PC-3 (cell line): ENCODE measurements around the gene KCNE1. TPM values are rescaled to one million over a fixed set of nuclear protein-coding genes. Genes with fewer than 3 reads are reported as not detected.
"Not testable (repeated sequence)": the region's sequence is repeated elsewhere in the genome, so short reads cannot be mapped to it uniquely, and the experiment has no call there.

Experiments
- ATAC-seq: fragments of 200-7000 bp; cut with Tn5 transposase; 2 replicates; pipeline ENCODE4 v1.9.1; 2020; ENCODE audit warnings: mild to moderate bottlenecking, moderate library complexity
- BruUV-seq: library from RNA; stranded (reverse); fragments of 400-500 nt; replicated peaks from 2 replicates; lab custom pipeline; 2021; lab: Mats Ljungman, UMichigan
- CTCF ChIA-PET: fragments of 300-600 bp; sonication (Branson Sonifier 250); formaldehyde crosslinking; loops from one replicate; lab custom pipeline; 2022; ENCODE audit warnings: antibody characterized with exemption; lab: Charles Lee
- POLR2A ChIA-PET: fragments of 300-600 bp; sonication (Branson Sonifier 250); formaldehyde crosslinking; loops from one replicate; lab custom pipeline; 2022; ENCODE audit warnings: antibody characterized with exemption; ENCODE audit not compliant: unreplicated experiment; lab: Charles Lee
- DNase-seq: peaks from one replicate; pipeline ENCODE4 v3.0.0-alpha.2; 2015
- H2AFZ ChIP-seq: fragments of 300-600 bp; sonication (generic); 2 replicates; pipeline ENCODE4 v1.6.0; 2016; ENCODE audit warnings: antibody characterized with exemption, low read length
- H3F3A ChIP-seq: fragments of 300-600 bp; sonication (generic); one replicate; pipeline ENCODE4 v1.6.0; 2017; ENCODE audit warnings: antibody characterized with exemption, low read length, control low read depth, mild to moderate bottlenecking; ENCODE audit not compliant: unreplicated experiment
- H3K27ac ChIP-seq: fragments of 300-600 bp; sonication (generic); 2 replicates; pipeline ENCODE4 v1.5.1; 2016; ENCODE audit warnings: mild to moderate bottlenecking, low read length
- H3K27me3 ChIP-seq: fragments of 300-600 bp; sonication (generic); 2 replicates; pipeline ENCODE4 v1.6.1; 2016; ENCODE audit warnings: low read length, mixed read lengths
- H3K36me3 ChIP-seq: fragments of 300-600 bp; sonication (generic); 2 replicates; pipeline ENCODE4 v1.6.1; 2016; ENCODE audit warnings: low read depth, mixed run types, low read length, mixed read lengths
- H3K4me1 ChIP-seq: fragments of 300-600 bp; sonication (generic); 2 replicates; pipeline ENCODE4 v1.5.1; 2016; ENCODE audit warnings: low read length; ENCODE audit not compliant: insufficient read depth
- H3K4me2 ChIP-seq: fragments of 300-600 bp; sonication (generic); 2 replicates; pipeline ENCODE4 v1.6.0; 2016; ENCODE audit warnings: low read length
- H3K4me3 ChIP-seq: fragments of 300-600 bp; sonication (generic); 2 replicates; pipeline ENCODE4 v1.5.1; 2016; ENCODE audit warnings: mild to moderate bottlenecking, low read length, mixed read lengths
- H3K79me2 ChIP-seq: fragments of 300-600 bp; sonication (generic); 2 replicates; pipeline ENCODE4 v1.6.1; 2017; ENCODE audit warnings: low read length, mixed read lengths
- H3K9ac ChIP-seq: fragments of 300-600 bp; sonication (generic); 2 replicates; pipeline ENCODE4 v1.6.0; 2016; ENCODE audit warnings: mild to moderate bottlenecking, low read length
- H3K9me2 ChIP-seq: fragments of 300-600 bp; sonication (generic); replicated peaks from 2 replicates; pipeline ENCODE4 v1.6.1; 2016; ENCODE audit warnings: mixed run types, low read length, mixed read lengths
- H3K9me3 ChIP-seq: fragments of 300-600 bp; sonication (generic); 2 replicates; pipeline ENCODE4 v1.6.1; 2016; ENCODE audit warnings: low read length, mixed read lengths
- H4K20me1 ChIP-seq: fragments of 300-600 bp; sonication (generic); 2 replicates; pipeline ENCODE4 v1.6.1; 2016; ENCODE audit warnings: low read length, mixed read lengths
- intact Hi-C: fragments of 100-400 bp; cut with micrococcal nuclease; formaldehyde crosslinking; loops from 2 replicates; pipeline ENCODE4 v1.9.0; 2023
- total RNA-seq: library from RNA; depleted of rRNA; stranded (reverse); fragments of >200 nt; gene quantifications from 2 replicates; pipeline ENCODE4 v1.2.3, GENCODE V29; 2014; rRNA removed

KCNE1 gene
- total RNA-seq, 1 experiment from 2014 or later: 0.58 TPM

- H3F3A ChIP-seq, H3K9me2 ChIP-seq, CTCF ChIA-PET, BruUV-seq, H3K4me3 ChIP-seq, POLR2A ChIA-PET, H3K9me3 ChIP-seq, intact Hi-C loops, ATAC-seq, DNase-seq, H3K27me3 ChIP-seq, H3K27ac ChIP-seq, H3K9ac ChIP-seq, H3K4me1 ChIP-seq, H2AFZ ChIP-seq, H3K4me2 ChIP-seq, H4K20me1 ChIP-seq, H3K36me3 ChIP-seq, H3K79me2 ChIP-seq: not testable (repeated sequence)
Measured at GRCh38 chr21:34400522-34400921, 111.5 kb downstream of the KCNE1 start.

Other genes starting within 250 kb of the KCNE1 start
- not detected in 2 replicates for gene KCNE2, start 148.2 kb downstream of the KCNE1 start, total RNA-seq
- 32.5 and 39.8 TPM in 2 replicates for gene SMIM11, start 136.7 kb downstream of the KCNE1 start, total RNA-seq
- not detected in 2 replicates for gene SMIM34, start 88.3 kb downstream of the KCNE1 start, total RNA-seq
- gene RCAN1, start 102.9 kb upstream of the KCNE1 start, total RNA-seq: 24.2 and 26.2 TPM in 2 replicates
- not detected in 2 replicates for gene CLIC6, start 156.8 kb upstream of the KCNE1 start, total RNA-seq